Measurements from ENCODE around the gene OLFML3.

The OLFML3 gene

DNA sequence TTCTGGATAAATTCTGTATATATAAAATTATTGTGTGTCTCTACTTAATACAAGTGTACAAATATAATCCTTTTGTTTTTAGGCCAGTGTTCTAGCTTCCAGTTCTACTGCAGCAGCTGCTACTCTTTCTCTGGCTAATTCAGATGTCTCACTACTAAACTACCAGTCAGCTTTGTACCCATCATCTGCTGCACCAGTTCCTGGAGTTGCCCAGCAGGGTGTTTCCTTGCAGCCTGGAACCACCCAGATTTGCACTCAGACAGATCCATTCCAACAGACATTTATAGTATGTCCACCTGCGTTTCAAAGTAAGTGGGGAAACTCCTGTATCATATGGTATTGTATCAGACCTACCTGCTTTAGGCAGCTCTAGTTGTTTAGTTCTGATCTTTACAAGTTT lies 21.3 kb upstream of the OLFML3 start:
- H2AFZ ChIP-seq (ENCODE audit: low read length): no peak overlapping the region
- no peaks in the 10 kb centered on the region for H3K27me3 ChIP-seq (replicated peaks; ENCODE audit: insufficient read depth, low read length)
- H3K27ac ChIP-seq (ENCODE audit: low read length): no peak overlapping the region
- H3K36me3 ChIP-seq (replicated peaks; ENCODE audit: insufficient read depth, low read length): no peaks in the 10 kb centered on the region
- H3K9me3 ChIP-seq (replicated peaks; ENCODE audit: insufficient read depth, low read length): no peaks in the 10 kb centered on the region
- H3K4me2 ChIP-seq (ENCODE audit: low read depth, low read length): no peak overlapping the region
- H3K4me1 ChIP-seq (ENCODE audit: low read length): no peaks in the 10 kb centered on the region
- TF ChIP-seq, protein P1, sequence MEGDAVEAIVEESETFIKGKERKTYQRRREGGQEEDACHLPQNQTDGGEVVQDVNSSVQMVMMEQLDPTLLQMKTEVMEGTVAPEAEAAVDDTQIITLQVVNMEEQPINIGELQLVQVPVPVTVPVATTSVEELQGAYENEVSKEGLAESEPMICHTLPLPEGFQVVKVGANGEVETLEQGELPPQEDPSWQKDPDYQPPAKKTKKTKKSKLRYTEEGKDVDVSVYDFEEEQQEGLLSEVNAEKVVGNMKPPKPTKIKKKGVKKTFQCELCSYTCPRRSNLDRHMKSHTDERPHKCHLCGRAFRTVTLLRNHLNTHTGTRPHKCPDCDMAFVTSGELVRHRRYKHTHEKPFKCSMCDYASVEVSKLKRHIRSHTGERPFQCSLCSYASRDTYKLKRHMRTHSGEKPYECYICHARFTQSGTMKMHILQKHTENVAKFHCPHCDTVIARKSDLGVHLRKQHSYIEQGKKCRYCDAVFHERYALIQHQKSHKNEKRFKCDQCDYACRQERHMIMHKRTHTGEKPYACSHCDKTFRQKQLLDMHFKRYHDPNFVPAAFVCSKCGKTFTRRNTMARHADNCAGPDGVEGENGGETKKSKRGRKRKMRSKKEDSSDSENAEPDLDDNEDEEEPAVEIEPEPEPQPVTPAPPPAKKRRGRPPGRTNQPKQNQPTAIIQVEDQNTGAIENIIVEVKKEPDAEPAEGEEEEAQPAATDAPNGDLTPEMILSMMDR (IDR thresholded peaks at IDR 0.05; ENCODE audit: low read length): no peak
- TF ChIP-seq EZH2phosphoT487 (IDR thresholded peaks at IDR 0.05; ENCODE audit: low read length): no peak
- TF ChIP-seq EZH2 (optimal IDR thresholded peaks at IDR 0.05; ENCODE audit: low read depth, low read length): no peak
- H3K9me2 ChIP-seq (replicated peaks; ENCODE audit: insufficient read depth, low read length): no peaks in the 10 kb centered on the region
- H3K79me2 ChIP-seq (ENCODE audit: low read length): peaks cover 16% of the 10 kb centered on the region
- no peaks in the 10 kb centered on the region for H3F3A ChIP-seq (ENCODE audit: insufficient read depth, low read length)
- H3K9ac ChIP-seq (ENCODE audit: low read length): no peak overlapping the region
- no peak overlapping the region for H3K4me3 ChIP-seq (ENCODE audit: low read length)
- no peaks in the 10 kb centered on the region for H4K20me1 ChIP-seq (ENCODE audit: insufficient read depth, low read length)
- no peak for DNase-seq

DNA sequence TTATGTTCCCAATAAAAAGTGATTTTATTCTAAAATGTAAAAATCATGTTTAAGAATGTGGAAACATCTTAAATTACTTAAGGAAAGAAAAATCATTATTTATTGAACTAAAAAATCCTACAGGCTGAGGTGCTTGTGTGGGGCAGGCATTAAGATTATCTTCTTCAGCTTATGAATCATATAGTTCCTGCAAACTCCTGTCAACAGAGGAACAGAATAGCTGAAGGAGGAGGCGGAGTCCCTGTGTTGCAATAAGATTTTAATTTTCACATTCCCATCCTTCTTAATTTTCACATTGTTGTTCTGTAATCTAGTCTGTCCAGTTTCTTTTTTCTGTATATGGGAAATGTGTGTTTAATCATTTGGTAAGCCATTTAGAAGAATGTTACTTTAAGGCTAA lies 20.6 kb upstream of the OLFML3 start:
- H3K9me2 ChIP-seq (replicated peaks; ENCODE audit: insufficient read depth, low read length): no peaks in the 10 kb centered on the region
- H3K36me3 ChIP-seq (replicated peaks; ENCODE audit: insufficient read depth, low read length): no peaks in the 10 kb centered on the region
- H2AFZ ChIP-seq (ENCODE audit: low read length): no peak overlapping the region
- H3K9ac ChIP-seq (ENCODE audit: low read length): no peak overlapping the region
- H3K9me3 ChIP-seq (replicated peaks; ENCODE audit: insufficient read depth, low read length): no peaks in the 10 kb centered on the region
- no peaks in the 10 kb centered on the region for H3K27me3 ChIP-seq (replicated peaks; ENCODE audit: insufficient read depth, low read length)
- H3K4me3 ChIP-seq (ENCODE audit: low read length): no peak overlapping the region
- H3F3A ChIP-seq (ENCODE audit: insufficient read depth, low read length): no peaks in the 10 kb centered on the region
- peaks cover 12% of the 10 kb centered on the region for H3K79me2 ChIP-seq (ENCODE audit: low read length)
- H4K20me1 ChIP-seq (ENCODE audit: insufficient read depth, low read length): no peaks in the 10 kb centered on the region
- no peak overlapping the region for H3K27ac ChIP-seq (ENCODE audit: low read length)
- no peak overlapping the region for H3K4me2 ChIP-seq (ENCODE audit: low read depth, low read length)
- H3K4me1 ChIP-seq (ENCODE audit: low read length): no peaks in the 10 kb centered on the region
- no peak for DNase-seq
- TF ChIP-seq EZH2phosphoT487 (IDR thresholded peaks at IDR 0.05; ENCODE audit: low read length) (no peak), EZH2 (optimal IDR thresholded peaks at IDR 0.05; ENCODE audit: low read depth, low read length) (no peak)
- TF ChIP-seq, protein P1 (IDR thresholded peaks at IDR 0.05; ENCODE audit: low read length): no peak

DNA sequence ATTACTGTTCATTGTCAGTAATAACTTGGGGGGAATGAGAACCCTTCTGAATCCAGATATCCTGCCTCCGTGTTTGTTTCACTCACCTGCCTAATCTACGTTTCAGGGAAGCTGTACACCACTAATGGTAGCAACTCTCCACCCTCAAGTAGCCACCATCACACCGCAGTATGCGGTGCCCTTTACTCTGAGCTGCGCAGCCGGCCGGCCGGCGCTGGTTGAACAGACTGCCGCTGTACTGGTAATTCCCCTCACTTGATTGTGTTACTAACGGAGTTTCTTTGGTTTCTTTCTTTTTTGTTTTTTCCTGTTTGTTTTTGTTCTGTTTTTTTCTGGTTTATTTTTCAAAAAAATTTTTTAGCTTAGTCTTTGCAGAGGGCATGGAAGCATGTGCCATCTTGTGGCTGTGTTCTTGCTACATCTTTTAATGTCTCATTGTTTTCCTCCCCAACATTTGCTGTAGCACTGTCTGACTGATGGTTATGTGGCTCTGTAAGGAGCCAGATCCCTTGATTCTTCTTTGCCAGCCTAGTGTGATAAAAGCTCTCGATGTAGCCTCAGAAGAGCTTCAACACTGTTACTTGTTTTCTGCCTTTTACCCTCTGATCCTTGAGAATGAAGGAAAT lies 15.9 kb upstream of the OLFML3 start:
- no peak overlapping the region for H3K9ac ChIP-seq (ENCODE audit: low read length)
- no peaks in the 10 kb centered on the region for H3F3A ChIP-seq (ENCODE audit: insufficient read depth, low read length)
- no peak for DNase-seq
- H3K4me3 ChIP-seq (ENCODE audit: low read length): no peak overlapping the region
- no peak overlapping the region for H2AFZ ChIP-seq (ENCODE audit: low read length)
- no peaks in the 10 kb centered on the region for H3K4me1 ChIP-seq (ENCODE audit: low read length)
- H3K4me2 ChIP-seq (ENCODE audit: low read depth, low read length): no peak overlapping the region
- H3K9me2 ChIP-seq (replicated peaks; ENCODE audit: insufficient read depth, low read length): no peaks in the 10 kb centered on the region
- H3K79me2 ChIP-seq (ENCODE audit: low read length): no peaks in the 10 kb centered on the region
- no peaks in the 10 kb centered on the region; the same call in 1 of the 2 replicates for H3K36me3 ChIP-seq (replicated peaks; ENCODE audit: insufficient read depth, low read length)
- H4K20me1 ChIP-seq (ENCODE audit: insufficient read depth, low read length): no peaks in the 10 kb centered on the region
- H3K27me3 ChIP-seq (replicated peaks; ENCODE audit: insufficient read depth, low read length): no peaks in the 10 kb centered on the region
- TF ChIP-seq EZH2phosphoT487 (IDR thresholded peaks at IDR 0.05; ENCODE audit: low read length) (no peak), EZH2 (optimal IDR thresholded peaks at IDR 0.05; ENCODE audit: low read depth, low read length) (no peak)
- TF ChIP-seq, protein P1 (IDR thresholded peaks at IDR 0.05; ENCODE audit: low read length): no peak
- no peaks in the 10 kb centered on the region for H3K9me3 ChIP-seq (replicated peaks; ENCODE audit: insufficient read depth, low read length)
- H3K27ac ChIP-seq (ENCODE audit: low read length): no peak overlapping the region

All from MM.1S (cell line).